ENCODE results near the gene PRR7. TPM values are rescaled to one million over a fixed set of nuclear protein-coding genes. Genes with fewer than 3 reads are reported as not detected.

The PRR7 gene
- polyA plus RNA-seq, 1 donor from 2014 or later, result 46.6 TPM

DNA sequence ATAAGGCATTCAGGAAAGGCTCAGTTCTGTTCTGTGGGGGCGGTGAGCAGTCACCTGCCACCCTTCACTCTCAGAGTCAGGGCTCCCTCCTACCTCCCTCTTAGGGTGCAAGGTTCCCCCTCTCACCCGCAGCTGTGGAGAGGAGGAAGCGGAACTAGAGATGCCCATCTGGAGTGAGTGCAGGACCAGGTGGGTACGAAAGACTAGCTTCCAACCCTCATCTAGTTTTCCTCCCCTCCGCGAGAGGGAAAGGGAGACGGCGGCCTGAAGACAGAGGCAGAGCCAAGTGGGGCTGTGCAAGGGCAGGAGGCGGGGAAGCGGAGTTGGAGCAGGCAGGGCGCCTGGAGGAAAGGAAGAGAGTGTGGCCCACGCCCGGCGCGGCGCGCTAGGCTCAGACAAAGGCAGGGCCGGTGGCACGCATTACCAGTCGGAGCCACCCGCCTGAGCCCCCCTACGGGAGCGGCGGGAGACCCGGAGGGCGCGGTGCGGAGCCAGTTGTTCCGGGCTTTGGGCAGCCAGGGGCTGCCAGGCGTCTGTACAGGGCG is 7.3 kb downstream of the PRR7 start:
- Histone ChIP-seq H3F3A (ENCODE audit: insufficient read depth, low read length, poor library complexity, severe bottlenecking) (peaks cover 5% of the 10 kb centered on the region), H3K9ac (ENCODE audit: low read length) (peak overlapping the region; percentile 86), H3K27ac (ENCODE audit: low read length) (peak overlapping the region; percentile 90), H3K36me3 (ENCODE audit: insufficient read depth, low read length) (peaks cover 9% of the 10 kb centered on the region), H2AFZ (ENCODE audit: low read depth, low read length) (no peak overlapping the region), H4K20me1 (ENCODE audit: insufficient read depth) (peaks cover 10% of the 10 kb centered on the region), H3K4me2 (ENCODE audit: low read length) (peak overlapping the region; percentile 41), H3K79me2 (replicated peaks; ENCODE audit: insufficient read depth, low read length) (peaks cover 18% of the 10 kb centered on the region), H3K27me3 (ENCODE audit: insufficient read depth, low read depth, low read length) (no peaks in the 10 kb centered on the region), H3K9me2 (ENCODE audit: insufficient read depth, low read length) (no peaks in the 10 kb centered on the region), H3K9me3 (ENCODE audit: low read length) (no peaks in the 10 kb centered on the region), H3K4me3 (ENCODE audit: low read length) (peak overlapping the region; percentile 66)
- peak; percentile 11 for TF ChIP-seq POLR2AphosphoS5 (IDR thresholded peaks at IDR 0.05)
- no peak for TF ChIP-seq TAF1 (IDR thresholded peaks at IDR 0.05; ENCODE audit: low read depth)

DNA sequence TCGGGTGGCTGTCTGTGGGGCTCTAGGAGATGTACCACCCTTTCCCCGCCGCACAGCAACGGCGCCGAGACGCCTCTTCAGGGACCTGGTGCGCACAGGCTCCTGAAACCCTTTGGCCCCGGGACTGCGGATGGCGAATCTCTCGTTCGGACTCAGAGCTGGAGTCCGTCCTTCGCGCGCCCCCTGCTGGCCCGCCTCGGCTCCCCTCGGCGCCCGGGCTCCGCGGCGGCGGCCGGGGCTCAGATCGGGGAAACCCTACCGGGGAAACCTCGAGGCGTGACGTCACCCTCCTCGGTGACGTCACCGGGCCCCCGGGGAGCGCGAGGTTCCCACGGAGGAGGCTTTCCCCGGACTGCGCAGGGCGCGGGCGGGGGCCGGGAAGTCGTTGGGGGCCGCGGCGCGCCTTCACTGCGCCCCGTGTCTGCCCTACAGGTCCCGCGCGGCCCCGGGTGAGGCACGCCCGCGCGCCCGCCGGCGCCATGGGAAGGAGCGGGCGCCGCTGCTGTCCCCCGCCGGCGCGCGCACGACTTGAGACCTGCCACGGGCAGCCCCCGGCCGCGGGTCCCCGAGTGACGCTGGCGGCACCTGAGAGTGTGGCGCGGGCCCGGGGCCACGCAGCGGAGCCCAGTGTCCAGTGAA is 7.9 kb downstream of the PRR7 start:
- Histone ChIP-seq H3K9me2 (ENCODE audit: insufficient read depth, low read length) (no peaks in the 10 kb centered on the region), H3K4me3 (ENCODE audit: low read length) (peak overlapping the region; percentile 72), H3K36me3 (ENCODE audit: insufficient read depth, low read length) (peaks cover 9% of the 10 kb centered on the region), H4K20me1 (ENCODE audit: insufficient read depth) (peaks cover 12% of the 10 kb centered on the region), H2AFZ (ENCODE audit: low read depth, low read length) (no peak overlapping the region), H3K79me2 (replicated peaks; ENCODE audit: insufficient read depth, low read length) (peaks cover 14% of the 10 kb centered on the region), H3K4me2 (ENCODE audit: low read length) (peak overlapping the region; percentile 41), H3K27ac (ENCODE audit: low read length) (peak overlapping the region; percentile 90), H3F3A (ENCODE audit: insufficient read depth, low read length, poor library complexity, severe bottlenecking) (peaks cover 5% of the 10 kb centered on the region), H3K9ac (ENCODE audit: low read length) (peak overlapping the region; percentile 86), H3K9me3 (ENCODE audit: low read length) (no peaks in the 10 kb centered on the region), H3K27me3 (ENCODE audit: insufficient read depth, low read depth, low read length) (no peaks in the 10 kb centered on the region)
- TF ChIP-seq TAF1 (IDR thresholded peaks at IDR 0.05; ENCODE audit: low read depth), result no peak
- no peak for TF ChIP-seq EZH2 (IDR thresholded peaks at IDR 0.05; ENCODE audit: borderline replicate concordance, insufficient read depth, low read length, poor library complexity, severe bottlenecking)
- TF ChIP-seq, protein P1, sequence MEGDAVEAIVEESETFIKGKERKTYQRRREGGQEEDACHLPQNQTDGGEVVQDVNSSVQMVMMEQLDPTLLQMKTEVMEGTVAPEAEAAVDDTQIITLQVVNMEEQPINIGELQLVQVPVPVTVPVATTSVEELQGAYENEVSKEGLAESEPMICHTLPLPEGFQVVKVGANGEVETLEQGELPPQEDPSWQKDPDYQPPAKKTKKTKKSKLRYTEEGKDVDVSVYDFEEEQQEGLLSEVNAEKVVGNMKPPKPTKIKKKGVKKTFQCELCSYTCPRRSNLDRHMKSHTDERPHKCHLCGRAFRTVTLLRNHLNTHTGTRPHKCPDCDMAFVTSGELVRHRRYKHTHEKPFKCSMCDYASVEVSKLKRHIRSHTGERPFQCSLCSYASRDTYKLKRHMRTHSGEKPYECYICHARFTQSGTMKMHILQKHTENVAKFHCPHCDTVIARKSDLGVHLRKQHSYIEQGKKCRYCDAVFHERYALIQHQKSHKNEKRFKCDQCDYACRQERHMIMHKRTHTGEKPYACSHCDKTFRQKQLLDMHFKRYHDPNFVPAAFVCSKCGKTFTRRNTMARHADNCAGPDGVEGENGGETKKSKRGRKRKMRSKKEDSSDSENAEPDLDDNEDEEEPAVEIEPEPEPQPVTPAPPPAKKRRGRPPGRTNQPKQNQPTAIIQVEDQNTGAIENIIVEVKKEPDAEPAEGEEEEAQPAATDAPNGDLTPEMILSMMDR (IDR thresholded peaks at IDR 0.05; ENCODE audit: poor library complexity, severe bottlenecking), result peak; percentile 94
- peak; percentile 43 for TF ChIP-seq POLR2AphosphoS5 (IDR thresholded peaks at IDR 0.05)
- peak; percentile 46 for TF ChIP-seq EP300 (conservative IDR thresholded peaks at IDR 0.05; ENCODE audit: poor library complexity, severe bottlenecking)
- TF ChIP-seq, protein P2, sequence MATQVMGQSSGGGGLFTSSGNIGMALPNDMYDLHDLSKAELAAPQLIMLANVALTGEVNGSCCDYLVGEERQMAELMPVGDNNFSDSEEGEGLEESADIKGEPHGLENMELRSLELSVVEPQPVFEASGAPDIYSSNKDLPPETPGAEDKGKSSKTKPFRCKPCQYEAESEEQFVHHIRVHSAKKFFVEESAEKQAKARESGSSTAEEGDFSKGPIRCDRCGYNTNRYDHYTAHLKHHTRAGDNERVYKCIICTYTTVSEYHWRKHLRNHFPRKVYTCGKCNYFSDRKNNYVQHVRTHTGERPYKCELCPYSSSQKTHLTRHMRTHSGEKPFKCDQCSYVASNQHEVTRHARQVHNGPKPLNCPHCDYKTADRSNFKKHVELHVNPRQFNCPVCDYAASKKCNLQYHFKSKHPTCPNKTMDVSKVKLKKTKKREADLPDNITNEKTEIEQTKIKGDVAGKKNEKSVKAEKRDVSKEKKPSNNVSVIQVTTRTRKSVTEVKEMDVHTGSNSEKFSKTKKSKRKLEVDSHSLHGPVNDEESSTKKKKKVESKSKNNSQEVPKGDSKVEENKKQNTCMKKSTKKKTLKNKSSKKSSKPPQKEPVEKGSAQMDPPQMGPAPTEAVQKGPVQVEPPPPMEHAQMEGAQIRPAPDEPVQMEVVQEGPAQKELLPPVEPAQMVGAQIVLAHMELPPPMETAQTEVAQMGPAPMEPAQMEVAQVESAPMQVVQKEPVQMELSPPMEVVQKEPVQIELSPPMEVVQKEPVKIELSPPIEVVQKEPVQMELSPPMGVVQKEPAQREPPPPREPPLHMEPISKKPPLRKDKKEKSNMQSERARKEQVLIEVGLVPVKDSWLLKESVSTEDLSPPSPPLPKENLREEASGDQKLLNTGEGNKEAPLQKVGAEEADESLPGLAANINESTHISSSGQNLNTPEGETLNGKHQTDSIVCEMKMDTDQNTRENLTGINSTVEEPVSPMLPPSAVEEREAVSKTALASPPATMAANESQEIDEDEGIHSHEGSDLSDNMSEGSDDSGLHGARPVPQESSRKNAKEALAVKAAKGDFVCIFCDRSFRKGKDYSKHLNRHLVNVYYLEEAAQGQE (IDR thresholded peaks at IDR 0.05; ENCODE audit: borderline replicate concordance), result no peak
- no peak for TF ChIP-seq MXI1 (conservative IDR thresholded peaks at IDR 0.05; ENCODE audit: poor library complexity, severe bottlenecking)
- peak; percentile 91 for TF ChIP-seq SMC3 (conservative IDR thresholded peaks at IDR 0.05; ENCODE audit: poor library complexity)
- TF ChIP-seq RAD21 (conservative IDR thresholded peaks at IDR 0.05), result peak; percentile 85
